Ishikawa (cell line): ENCODE data around the gene MAP3K19.

ENCODE experiments used
- CEBPB ChIP-seq: IDR thresholded peaks from 2 replicates; pipeline ENCODE4 v1.6.1; 2012
- CREB1 ChIP-seq: IDR thresholded peaks from 2 replicates; pipeline ENCODE4 v1.6.1; 2012; ENCODE audit warnings: low read depth
- EGR1 ChIP-seq: IDR thresholded peaks from 2 replicates; pipeline ENCODE4 v1.6.1; 2012
- EP300 ChIP-seq: IDR thresholded peaks from 2 replicates; pipeline ENCODE4 v1.6.1; 2012; ENCODE audit warnings: borderline replicate concordance
- FOXM1 ChIP-seq: IDR thresholded peaks from 2 replicates; pipeline ENCODE4 v1.6.1; 2012; ENCODE audit warnings: low read depth, borderline replicate concordance
- NFIC ChIP-seq: IDR thresholded peaks from 2 replicates; pipeline ENCODE4 v1.6.1; 2012
- RAD21 ChIP-seq: IDR thresholded peaks from 2 replicates; pipeline ENCODE4 v1.6.1; 2012; ENCODE audit warnings: low read depth
- TAF1 ChIP-seq: IDR thresholded peaks from 2 replicates; pipeline ENCODE4 v1.6.1; 2012; ENCODE audit warnings: low read depth, mild to moderate bottlenecking
- TCF12 ChIP-seq: IDR thresholded peaks from 2 replicates; pipeline ENCODE4 v1.6.1; 2012; ENCODE audit warnings: low read depth
- TEAD4 ChIP-seq: IDR thresholded peaks from 2 replicates; pipeline ENCODE4 v1.6.1; 2012
- YY1 ChIP-seq: IDR thresholded peaks from 2 replicates; pipeline ENCODE4 v1.6.1; 2012; ENCODE audit warnings: low read depth
- ZBTB7A ChIP-seq: IDR thresholded peaks from 2 replicates; pipeline ENCODE4 v1.6.1; 2012; ENCODE audit warnings: low read depth
- TF ChIP-seq, protein P1 (sequence below): IDR thresholded peaks from 2 replicates; pipeline ENCODE4 v1.6.1; 2012
- TF ChIP-seq, protein P2 (sequence below): IDR thresholded peaks from 2 replicates; pipeline ENCODE4 v1.6.1; 2012
- TF ChIP-seq, protein P3 (sequence below): IDR thresholded peaks from 2 replicates; pipeline ENCODE4 v1.6.1; 2012; ENCODE audit warnings: low read depth, mild to moderate bottlenecking

Gene MAP3K19

DNA sequence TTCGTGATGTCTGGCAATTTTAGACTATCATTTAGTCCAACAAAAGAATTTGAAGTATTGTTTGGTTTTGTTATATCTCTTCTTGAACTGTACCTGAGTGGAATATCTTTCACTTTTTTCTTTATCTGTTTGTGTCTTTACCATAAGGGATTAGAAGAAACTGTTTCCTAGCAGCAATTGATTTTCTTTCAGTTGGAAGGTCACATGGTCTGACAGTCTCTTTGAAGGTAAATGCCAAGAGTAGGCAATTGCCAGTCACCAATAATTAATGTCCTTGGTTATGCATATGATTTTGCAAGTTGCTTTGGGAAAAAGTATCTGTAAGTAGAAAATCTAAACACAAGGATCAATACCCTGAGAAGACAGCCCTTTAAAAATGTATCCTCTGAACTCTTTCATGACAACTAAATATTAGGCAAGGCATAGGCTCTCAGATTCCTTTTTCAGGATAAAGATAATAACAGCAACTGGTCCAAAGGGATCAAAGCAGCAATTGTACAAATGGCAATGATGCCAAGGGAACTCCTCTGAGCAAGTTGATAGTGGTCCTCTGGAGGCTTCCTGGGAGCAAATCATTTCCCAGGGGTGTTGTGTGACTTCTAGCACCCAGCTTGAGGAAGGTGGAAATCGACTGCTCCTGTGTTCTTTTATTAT is 17.6 kb downstream of the MAP3K19 start:
- TF ChIP-seq, protein P1, sequence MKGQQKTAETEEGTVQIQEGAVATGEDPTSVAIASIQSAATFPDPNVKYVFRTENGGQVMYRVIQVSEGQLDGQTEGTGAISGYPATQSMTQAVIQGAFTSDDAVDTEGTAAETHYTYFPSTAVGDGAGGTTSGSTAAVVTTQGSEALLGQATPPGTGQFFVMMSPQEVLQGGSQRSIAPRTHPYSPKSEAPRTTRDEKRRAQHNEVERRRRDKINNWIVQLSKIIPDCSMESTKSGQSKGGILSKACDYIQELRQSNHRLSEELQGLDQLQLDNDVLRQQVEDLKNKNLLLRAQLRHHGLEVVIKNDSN = no peak

DNA sequence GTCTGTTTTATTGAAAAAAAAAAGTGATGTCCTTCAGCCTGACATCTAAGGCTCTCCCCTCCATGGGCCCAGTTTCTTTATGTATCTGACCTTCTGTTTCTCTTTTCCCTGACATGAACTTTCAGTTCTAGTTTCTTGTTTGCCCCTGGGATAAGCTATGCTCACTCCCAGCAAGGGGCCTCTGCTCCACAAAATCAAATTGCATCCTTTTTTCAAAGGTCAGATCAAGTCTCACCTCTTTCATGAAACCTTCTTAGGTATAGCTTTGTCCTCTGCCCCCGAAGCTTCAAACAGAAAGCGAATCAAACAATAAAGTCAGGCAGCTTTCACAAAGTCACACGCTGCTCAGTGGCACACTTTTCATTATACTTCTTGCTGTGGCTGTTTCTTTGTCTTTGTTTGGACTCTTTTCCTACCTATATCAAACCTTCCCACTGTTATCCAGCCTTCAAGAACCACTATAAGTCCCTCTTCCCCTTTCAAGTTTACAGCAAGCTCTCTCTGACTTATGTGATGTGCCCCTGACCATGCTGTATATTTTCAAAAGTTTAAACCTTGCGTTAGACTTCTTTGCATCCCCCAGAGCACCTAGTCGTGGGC is 23.3 kb downstream of the MAP3K19 start:
- TF ChIP-seq NFIC = no peak
- TF ChIP-seq EGR1 = no peak
- no peak for TF ChIP-seq RAD21
- no peak for TF ChIP-seq TAF1
- no peak for TF ChIP-seq TEAD4
- TF ChIP-seq EP300 = no peak
- no peak for TF ChIP-seq YY1
- TF ChIP-seq, protein P2, sequence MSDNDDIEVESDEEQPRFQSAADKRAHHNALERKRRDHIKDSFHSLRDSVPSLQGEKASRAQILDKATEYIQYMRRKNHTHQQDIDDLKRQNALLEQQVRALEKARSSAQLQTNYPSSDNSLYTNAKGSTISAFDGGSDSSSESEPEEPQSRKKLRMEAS = no peak
- TF ChIP-seq, protein P3, sequence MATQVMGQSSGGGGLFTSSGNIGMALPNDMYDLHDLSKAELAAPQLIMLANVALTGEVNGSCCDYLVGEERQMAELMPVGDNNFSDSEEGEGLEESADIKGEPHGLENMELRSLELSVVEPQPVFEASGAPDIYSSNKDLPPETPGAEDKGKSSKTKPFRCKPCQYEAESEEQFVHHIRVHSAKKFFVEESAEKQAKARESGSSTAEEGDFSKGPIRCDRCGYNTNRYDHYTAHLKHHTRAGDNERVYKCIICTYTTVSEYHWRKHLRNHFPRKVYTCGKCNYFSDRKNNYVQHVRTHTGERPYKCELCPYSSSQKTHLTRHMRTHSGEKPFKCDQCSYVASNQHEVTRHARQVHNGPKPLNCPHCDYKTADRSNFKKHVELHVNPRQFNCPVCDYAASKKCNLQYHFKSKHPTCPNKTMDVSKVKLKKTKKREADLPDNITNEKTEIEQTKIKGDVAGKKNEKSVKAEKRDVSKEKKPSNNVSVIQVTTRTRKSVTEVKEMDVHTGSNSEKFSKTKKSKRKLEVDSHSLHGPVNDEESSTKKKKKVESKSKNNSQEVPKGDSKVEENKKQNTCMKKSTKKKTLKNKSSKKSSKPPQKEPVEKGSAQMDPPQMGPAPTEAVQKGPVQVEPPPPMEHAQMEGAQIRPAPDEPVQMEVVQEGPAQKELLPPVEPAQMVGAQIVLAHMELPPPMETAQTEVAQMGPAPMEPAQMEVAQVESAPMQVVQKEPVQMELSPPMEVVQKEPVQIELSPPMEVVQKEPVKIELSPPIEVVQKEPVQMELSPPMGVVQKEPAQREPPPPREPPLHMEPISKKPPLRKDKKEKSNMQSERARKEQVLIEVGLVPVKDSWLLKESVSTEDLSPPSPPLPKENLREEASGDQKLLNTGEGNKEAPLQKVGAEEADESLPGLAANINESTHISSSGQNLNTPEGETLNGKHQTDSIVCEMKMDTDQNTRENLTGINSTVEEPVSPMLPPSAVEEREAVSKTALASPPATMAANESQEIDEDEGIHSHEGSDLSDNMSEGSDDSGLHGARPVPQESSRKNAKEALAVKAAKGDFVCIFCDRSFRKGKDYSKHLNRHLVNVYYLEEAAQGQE = no peak
- no peak for TF ChIP-seq CEBPB
- TF ChIP-seq, protein P1 = no peak

DNA sequence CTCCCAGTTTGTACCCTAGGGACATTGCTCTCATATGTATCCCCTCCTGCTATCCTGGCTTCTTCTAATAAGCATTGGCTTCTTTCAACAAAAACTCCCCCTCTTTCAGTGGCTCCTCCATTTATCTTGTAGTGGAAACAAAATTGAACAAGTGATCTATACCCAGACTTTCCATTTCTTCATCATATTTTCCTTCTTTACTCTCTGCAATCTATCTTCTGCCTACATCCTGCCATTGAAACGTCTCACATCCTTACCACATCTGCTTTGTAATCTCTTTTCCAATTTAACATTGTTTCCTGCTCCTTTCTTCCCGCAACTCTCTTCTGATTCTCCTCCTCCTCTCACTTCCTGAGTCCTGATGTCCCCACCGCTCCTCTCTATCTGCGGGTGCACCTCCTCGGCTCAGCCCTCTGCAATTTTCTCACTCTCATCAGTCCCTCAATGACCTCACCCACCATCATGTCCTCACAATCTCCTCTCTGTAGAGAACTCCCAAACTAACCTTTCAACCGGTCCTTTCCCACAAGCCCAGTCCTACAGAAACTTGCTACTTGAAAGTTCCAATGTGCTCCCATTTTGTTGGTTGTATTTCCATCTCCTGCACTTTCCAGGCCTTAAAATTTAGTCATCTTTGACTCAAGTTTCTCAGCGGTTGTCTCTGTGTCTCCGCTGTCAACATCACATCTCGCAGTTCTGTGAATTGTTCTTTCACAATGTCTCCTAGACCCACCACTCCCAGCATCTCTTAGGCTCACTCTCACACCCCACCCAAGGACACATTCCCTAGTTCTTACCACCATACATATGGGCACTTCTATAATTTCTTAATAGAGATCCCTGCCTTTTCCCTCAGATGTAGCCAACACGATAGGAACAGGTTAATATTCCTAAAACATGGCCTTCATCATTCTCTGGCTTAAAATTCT is 24.0 kb downstream of the MAP3K19 start:
- TF ChIP-seq EP300 = no peak
- TF ChIP-seq, protein P2 = no peak
- no peak for TF ChIP-seq NFIC
- TF ChIP-seq TCF12 = no peak
- no peak for TF ChIP-seq ZBTB7A
- TF ChIP-seq, protein P1 = no peak
- no peak for TF ChIP-seq CREB1
- TF ChIP-seq TEAD4 = no peak
- TF ChIP-seq EGR1 = no peak
- no peak for TF ChIP-seq RAD21
- TF ChIP-seq, protein P3 = no peak
- TF ChIP-seq FOXM1 = no peak
- TF ChIP-seq TAF1 = no peak
- TF ChIP-seq YY1 = no peak
- no peak for TF ChIP-seq CEBPB

DNA sequence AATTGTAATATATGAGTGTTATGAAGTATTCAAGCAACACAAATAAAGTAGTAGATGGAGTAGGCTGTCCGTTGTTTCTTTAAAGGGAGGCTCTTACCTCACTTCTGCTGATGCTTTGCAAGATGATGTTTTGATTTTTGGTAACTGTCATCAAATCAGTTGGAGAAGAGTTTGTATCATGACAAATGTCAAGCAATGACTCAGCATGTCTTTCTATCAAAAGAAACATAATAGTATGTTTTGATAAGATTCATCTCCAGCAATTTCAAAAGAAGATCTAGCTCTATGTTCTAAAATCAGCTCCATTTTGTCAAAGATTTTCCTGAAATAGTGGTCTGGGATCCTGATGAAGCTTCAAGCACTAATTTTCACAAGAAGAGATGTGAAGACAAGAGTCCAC is 25.6 kb downstream of the MAP3K19 start:
- TF ChIP-seq TCF12 = no peak
- TF ChIP-seq, protein P3 = no peak
- TF ChIP-seq EP300 = no peak
- no peak for TF ChIP-seq EGR1
- TF ChIP-seq, protein P1 = no peak
- TF ChIP-seq RAD21 = no peak
- TF ChIP-seq TEAD4 = no peak
- no peak for TF ChIP-seq ZBTB7A
- no peak for TF ChIP-seq FOXM1
- TF ChIP-seq TAF1 = no peak
- TF ChIP-seq, protein P2 = no peak
- TF ChIP-seq CREB1 = no peak
- no peak for TF ChIP-seq CEBPB
- TF ChIP-seq NFIC = no peak
- TF ChIP-seq YY1 = no peak
